Measurements from ENCODE around the gene CPZ. TPM values are rescaled to one million over a fixed set of nuclear protein-coding genes. Genes with fewer than 3 reads are reported as not detected.
"Not testable (repeated sequence)": the region's sequence is repeated elsewhere in the genome, so short reads cannot be mapped to it uniquely, and the experiment has no call there.

CPZ gene
- polyA plus RNA-seq, 3 donors from 2014 or later: not detected

- H3K27me3 Mint-ChIP-seq (ENCODE audit: low read depth in 3 of 3): peaks cover 2 to 6% (median 2%) of the 10 kb centered on the region in 3 donors
- H3K4me1 Mint-ChIP-seq: no peaks in the 10 kb centered on the region
- no peak overlapping the region for H3K4me3 Mint-ChIP-seq
- DNase-seq: no peak
- H3K9me3 Mint-ChIP-seq: no peaks in the 10 kb centered on the region
- no peaks in the 10 kb centered on the region for H3K36me3 Mint-ChIP-seq
- H3K27ac Mint-ChIP-seq: no peak overlapping the region
Observed at GRCh38 chr4:8564595-8564994, 28.0 kb upstream of the CPZ start.

- no peak for DNase-seq
- Mint-ChIP-seq H3K4me3 (no peak overlapping the region), H3K27me3 (ENCODE audit: low read depth in 3 of 3) (peaks cover 2 to 8% (median 7%) of the 10 kb centered on the region in 3 donors), H3K36me3 (no peaks in the 10 kb centered on the region), H3K4me1 (no peaks in the 10 kb centered on the region), H3K27ac (no peak overlapping the region), H3K9me3 (no peaks in the 10 kb centered on the region)
Observed at GRCh38 chr4:8568068-8568668, 24.4 kb upstream of the CPZ start.

- H3K9me3 Mint-ChIP-seq: no peaks in the 10 kb centered on the region
- H3K27ac Mint-ChIP-seq: no peak overlapping the region
- no peaks in the 10 kb centered on the region for H3K4me1 Mint-ChIP-seq
- no peaks in the 10 kb centered on the region for H3K36me3 Mint-ChIP-seq
- no peak overlapping the region for H3K4me3 Mint-ChIP-seq
- no peak for DNase-seq
- peaks cover 2 to 8% (median 7%) of the 10 kb centered on the region in 3 donors for H3K27me3 Mint-ChIP-seq (ENCODE audit: low read depth in 3 of 3)
Observed at GRCh38 chr4:8570201-8570600, 22.4 kb upstream of the CPZ start.

- no peak overlapping the region for H3K27ac Mint-ChIP-seq
- H3K4me3 Mint-ChIP-seq: no peak overlapping the region
- no peaks in the 10 kb centered on the region for H3K4me1 Mint-ChIP-seq
- H3K36me3 Mint-ChIP-seq: no peaks in the 10 kb centered on the region
- no peak for DNase-seq
- no peaks in the 10 kb centered on the region for H3K9me3 Mint-ChIP-seq
- H3K27me3 Mint-ChIP-seq (ENCODE audit: low read depth in 3 of 3): peaks cover 0 to 8% (median 6%) of the 10 kb centered on the region in 3 donors
Observed at GRCh38 chr4:8571702-8572685, 20.6 kb upstream of the CPZ start.

DNA sequence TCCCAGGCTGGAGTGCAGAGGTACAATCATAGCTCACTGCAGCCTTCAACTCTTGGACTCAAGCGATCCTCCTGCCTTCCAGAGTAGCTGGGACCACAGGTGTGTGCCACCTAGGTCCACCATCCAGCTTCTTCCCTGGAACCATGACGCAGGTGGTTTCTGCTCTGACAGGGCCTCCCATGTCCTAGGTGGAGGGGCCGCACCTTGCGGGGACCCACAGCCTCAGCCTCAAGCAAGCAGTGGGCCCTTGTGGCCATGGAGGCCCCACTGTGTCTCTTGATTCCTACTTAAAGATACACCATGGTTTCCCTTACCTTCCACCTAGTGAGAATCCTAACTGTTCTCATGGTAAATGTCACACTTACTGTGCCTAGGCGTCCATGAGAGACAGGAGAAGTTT lies 19.3 kb upstream of the CPZ start:
- Mint-ChIP-seq H3K27me3 (ENCODE audit: low read depth in 3 of 3) (peaks cover 0 to 11% (median 6%) of the 10 kb centered on the region in 3 donors), H3K4me3 (no peak overlapping the region), H3K27ac (no peak overlapping the region), H3K4me1 (no peaks in the 10 kb centered on the region), H3K36me3 (no peaks in the 10 kb centered on the region), H3K9me3 (no peaks in the 10 kb centered on the region)
- no peak for DNase-seq

- H3K27ac Mint-ChIP-seq: no peak overlapping the region
- H3K36me3 Mint-ChIP-seq: no peaks in the 10 kb centered on the region
- DNase-seq: no peak
- peaks cover 0 to 17% (median 7%) of the 10 kb centered on the region in 3 donors for H3K27me3 Mint-ChIP-seq (ENCODE audit: low read depth in 3 of 3)
- H3K4me1 Mint-ChIP-seq: no peaks in the 10 kb centered on the region
- H3K4me3 Mint-ChIP-seq: no peak overlapping the region
- H3K9me3 Mint-ChIP-seq: no peaks in the 10 kb centered on the region
Observed at GRCh38 chr4:8574796-8575370, 17.7 kb upstream of the CPZ start.

DNA sequence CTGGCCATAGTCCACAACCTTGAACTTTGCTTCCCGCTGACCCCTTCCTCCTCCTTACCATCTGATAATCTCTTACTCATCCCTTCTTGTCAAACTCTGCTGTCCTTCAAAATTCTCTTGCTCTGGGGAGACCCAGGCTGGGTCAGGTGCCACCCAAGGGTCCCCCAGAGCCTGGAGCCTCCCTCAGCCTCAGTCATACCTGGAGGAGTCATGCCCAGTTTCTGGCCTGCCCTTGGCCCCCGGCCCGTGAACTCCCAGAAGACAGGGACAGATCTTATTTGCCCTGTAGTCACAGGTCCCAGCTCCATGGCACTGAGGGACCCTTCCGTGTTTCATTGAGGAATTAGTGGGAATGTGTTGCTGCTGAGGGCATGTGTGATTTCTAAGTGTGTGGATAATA lies 17.1 kb upstream of the CPZ start:
- H3K4me1 Mint-ChIP-seq: no peaks in the 10 kb centered on the region
- H3K4me3 Mint-ChIP-seq: no peak overlapping the region
- H3K36me3 Mint-ChIP-seq: no peaks in the 10 kb centered on the region
- no peak for DNase-seq
- H3K9me3 Mint-ChIP-seq: no peaks in the 10 kb centered on the region
- H3K27ac Mint-ChIP-seq: no peak overlapping the region
- peaks cover 0 to 17% (median 9%) of the 10 kb centered on the region in 3 donors for H3K27me3 Mint-ChIP-seq (ENCODE audit: low read depth in 3 of 3)

DNA sequence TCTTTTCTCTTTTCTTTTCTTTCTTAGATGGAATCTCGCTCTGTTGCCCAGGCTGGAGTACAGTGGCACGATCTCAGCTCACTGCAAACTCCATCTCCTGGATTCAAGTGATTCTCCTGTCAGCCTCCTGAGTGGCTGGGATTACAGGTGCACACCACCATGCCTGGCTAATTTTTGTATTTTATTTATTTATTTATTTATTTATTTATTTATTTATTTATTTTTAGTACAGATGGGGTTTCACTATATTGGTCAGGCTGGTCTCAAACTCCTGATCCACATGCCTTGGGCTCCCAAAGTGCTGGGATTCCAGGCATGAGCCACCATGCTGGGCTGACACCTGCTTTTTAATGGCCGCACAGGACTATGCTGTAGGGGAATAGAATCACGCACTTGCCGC lies 16.0 kb upstream of the CPZ start:
- H3K4me3 Mint-ChIP-seq, DNase-seq, H3K9me3 Mint-ChIP-seq, H3K36me3 Mint-ChIP-seq, H3K27ac Mint-ChIP-seq, H3K4me1 Mint-ChIP-seq: not testable (repeated sequence)
- peaks cover 0 to 11% (median 8%) of the 10 kb centered on the region in 3 donors for H3K27me3 Mint-ChIP-seq (ENCODE audit: low read depth in 3 of 3)

GRCh38 chr4:8577046-8577445 lies 15.5 kb upstream of the CPZ start:
- no peak overlapping the region for H3K4me3 Mint-ChIP-seq
- no peaks in the 10 kb centered on the region for H3K36me3 Mint-ChIP-seq
- no peak overlapping the region for H3K27ac Mint-ChIP-seq
- DNase-seq: no peak
- H3K9me3 Mint-ChIP-seq: no peaks in the 10 kb centered on the region
- H3K4me1 Mint-ChIP-seq: no peaks in the 10 kb centered on the region
- H3K27me3 Mint-ChIP-seq (ENCODE audit: low read depth in 3 of 3): peaks cover 0 to 11% (median 8%) of the 10 kb centered on the region in 3 donors

DNA sequence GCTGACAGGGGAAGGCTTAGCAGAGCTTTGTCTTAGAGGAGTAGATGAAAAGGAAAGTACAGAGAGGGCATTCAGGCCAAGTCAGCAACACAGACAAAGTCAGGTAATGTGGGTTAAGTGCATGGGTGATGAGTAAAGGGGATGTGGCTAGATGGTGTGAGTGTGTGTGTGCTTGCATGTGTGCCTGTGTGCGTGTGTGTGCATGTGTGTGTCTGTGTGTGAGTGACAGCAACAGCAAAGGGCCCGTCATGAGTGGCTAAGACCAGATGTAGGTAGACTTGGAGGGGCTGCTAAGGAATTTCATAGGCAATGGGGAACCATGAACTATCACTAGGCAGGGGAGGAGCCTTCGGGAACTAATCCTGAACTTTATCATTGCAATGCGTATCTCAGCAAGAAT lies 14.6 kb upstream of the CPZ start:
- H3K27me3 Mint-ChIP-seq (ENCODE audit: low read depth in 3 of 3): peaks cover 0 to 11% (median 8%) of the 10 kb centered on the region in 3 donors
- H3K4me1 Mint-ChIP-seq: no peaks in the 10 kb centered on the region
- H3K9me3 Mint-ChIP-seq: no peaks in the 10 kb centered on the region
- no peak for DNase-seq
- H3K4me3 Mint-ChIP-seq: no peak overlapping the region
- no peak overlapping the region for H3K27ac Mint-ChIP-seq
- no peaks in the 10 kb centered on the region for H3K36me3 Mint-ChIP-seq

DNA sequence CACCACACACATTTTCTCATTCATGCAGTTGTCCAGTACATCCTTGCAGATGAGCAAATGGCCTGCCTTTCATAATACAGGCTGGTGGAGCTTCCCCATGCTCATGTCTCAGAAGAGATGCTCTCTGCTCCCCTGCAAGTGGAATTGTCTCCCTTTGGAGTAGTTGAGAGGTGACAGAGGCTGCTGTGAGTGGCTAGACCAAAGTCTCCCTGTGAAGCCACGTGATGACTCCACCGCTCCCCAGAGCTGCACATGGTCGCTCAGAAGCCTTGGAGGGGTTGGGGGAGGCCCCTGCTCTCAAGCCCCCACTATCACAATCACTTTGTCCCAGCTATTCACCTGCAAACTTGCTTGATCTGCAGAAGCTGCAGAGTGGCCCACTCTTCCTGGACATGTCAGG lies 13.8 kb upstream of the CPZ start:
- H3K4me3 Mint-ChIP-seq: no peak overlapping the region
- no peak for DNase-seq
- no peak overlapping the region for H3K27ac Mint-ChIP-seq
- H3K9me3 Mint-ChIP-seq: no peaks in the 10 kb centered on the region
- peaks cover 0 to 11% (median 8%) of the 10 kb centered on the region in 3 donors for H3K27me3 Mint-ChIP-seq (ENCODE audit: low read depth in 3 of 3)
- H3K4me1 Mint-ChIP-seq: no peaks in the 10 kb centered on the region
- H3K36me3 Mint-ChIP-seq: no peaks in the 10 kb centered on the region

- Mint-ChIP-seq H3K4me1 (no peaks in the 10 kb centered on the region), H3K27ac (no peak overlapping the region), H3K27me3 (ENCODE audit: low read depth in 3 of 3) (peaks cover 0 to 11% (median 8%) of the 10 kb centered on the region in 3 donors), H3K4me3 (no peak overlapping the region), H3K9me3 (no peaks in the 10 kb centered on the region), H3K36me3 (no peaks in the 10 kb centered on the region)
- no peak for DNase-seq
Observed at GRCh38 chr4:8579526-8580320, 12.8 kb upstream of the CPZ start.

GRCh38 chr4:8580321-8581093 lies 12.1 kb upstream of the CPZ start, which contains the start of gene GPR78:
TSS of gene GPR78 (plus strand) at chr4:8580392. CDS start at chr4:8580983, 591 bp downstream.
- no peaks in the 10 kb centered on the region for H3K9me3 Mint-ChIP-seq
- no peaks in the 10 kb centered on the region for H3K36me3 Mint-ChIP-seq
- no peak within 1 kb of the TSS for H3K4me3 Mint-ChIP-seq
- no peak within 1 kb of the TSS for H3K27ac Mint-ChIP-seq
- H3K4me1 Mint-ChIP-seq: no peaks in the 10 kb centered on the region
- DNase-seq: peak; percentile 19 to 20 (median 20)
- H3K27me3 Mint-ChIP-seq (ENCODE audit: low read depth in 3 of 3): peaks cover 0 to 13% (median 8%) of the 10 kb centered on the region in 3 donors

Measured in immature natural killer cell (primary cell).